ENCODE results near the gene CHIA.

The CHIA gene

GRCh38 chr1:111369177-111369576 lies 78.5 kb downstream of the CHIA start:
- in situ Hi-C loops (cut with HindIII; ENCODE audit: low sequenced_read_pairs), result no loop called here
- no peak overlapping the region for H3K4me3 ChIP-seq (ENCODE audit: low read depth, low read length)
- no peak for TF ChIP-seq CTCF (IDR thresholded peaks at IDR 0.05; ENCODE audit: low read depth, low read length, missing control alignments)
- no peak for DNase-seq (ENCODE audit: low read depth)

- no peak for DNase-seq (ENCODE audit: low read depth)
- no peak for TF ChIP-seq CTCF (IDR thresholded peaks at IDR 0.05; ENCODE audit: low read depth, low read length, missing control alignments)
- no peak overlapping the region for H3K4me3 ChIP-seq (ENCODE audit: low read depth, low read length)
- in situ Hi-C loops (cut with HindIII; ENCODE audit: low sequenced_read_pairs), result no loop called here
Observed at GRCh38 chr1:111369645-111370044, 79.0 kb downstream of the CHIA start.
